ENCODE data around the gene RNF17. TPM values are rescaled to one million over a fixed set of nuclear protein-coding genes. Genes with fewer than 3 reads are reported as not detected.

Gene RNF17
- polyA plus RNA-seq, 4 donors, result 0.12 TPM; not detected in 3

GRCh38 chr13:24747248-24748060, 16.5 kb upstream of the RNF17 start:
- Histone ChIP-seq H3K27me3 (ENCODE audit: control insufficient read depth in 3 of 3, insufficient read depth in 3 of 3, low read length in 3 of 3) (peaks cover 14 to 40% (median 24%) of the 10 kb centered on the region in 3 donors), H3K27ac (ENCODE audit: low read depth in 1 of 3, low read length in 2 of 3) (no peak overlapping the region), H3K9me3 (ENCODE audit: control insufficient read depth in 2 of 2, insufficient read depth in 1 of 2, low read depth in 1 of 2, low read length in 1 of 2) (no peaks in the 10 kb centered on the region), H3K4me3 (ENCODE audit: low read depth in 1 of 3, low read length in 3 of 3) (peak overlapping the region in 2 of 3 donors; percentile 18 to 46), H3K36me3 (ENCODE audit: control insufficient read depth in 3 of 3, insufficient read depth in 2 of 3, low read depth in 1 of 3, low read length in 3 of 3) (no peaks in the 10 kb centered on the region), H3K4me1 (ENCODE audit: control insufficient read depth in 3 of 3, insufficient read depth in 2 of 3, low read depth in 1 of 3, low read length in 2 of 3) (no peaks in the 10 kb centered on the region)
- no peak for FAIRE-seq
- 1 to 2% (median 1%) methylated on average over 45 to 61 of the region's 61 CpGs for WGBS, 3 donors
- DNase-seq, result peak in 1 of 2 donors; percentile 24

DNA sequence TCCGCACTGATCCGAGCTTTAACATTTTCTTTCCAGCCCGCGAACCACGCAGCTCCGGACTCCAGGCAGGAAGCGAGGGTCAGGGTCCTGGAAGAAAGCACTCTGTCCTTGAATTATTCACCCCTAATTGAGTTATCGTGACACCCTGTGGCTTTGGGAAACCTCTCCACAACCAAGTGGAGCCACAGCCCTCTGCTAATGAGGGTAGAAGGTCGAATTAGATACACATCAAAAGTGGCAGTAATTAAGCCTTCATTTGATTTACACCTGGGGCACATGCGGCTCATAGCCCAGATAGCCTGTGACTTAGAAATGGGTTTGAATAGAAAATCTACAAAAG, 15.9 kb upstream of the RNF17 start:
- FAIRE-seq, result no peak
- no peak overlapping the region for H3K27ac ChIP-seq (ENCODE audit: low read depth in 1 of 3, low read length in 2 of 3)
- H3K27me3 ChIP-seq (ENCODE audit: control insufficient read depth in 3 of 3, insufficient read depth in 3 of 3, low read length in 3 of 3), result peaks cover 14 to 40% (median 24%) of the 10 kb centered on the region in 3 donors
- no peaks in the 10 kb centered on the region for H3K4me1 ChIP-seq (ENCODE audit: control insufficient read depth in 3 of 3, insufficient read depth in 2 of 3, low read depth in 1 of 3, low read length in 2 of 3)
- WGBS, 3 donors, result 2 to 6% (median 4%) methylated on average over 10 of the region's 10 CpGs
- H3K4me3 ChIP-seq (ENCODE audit: low read depth in 1 of 3, low read length in 3 of 3), result peak overlapping the region in 1 of 3 donors; percentile 18
- H3K9me3 ChIP-seq (ENCODE audit: control insufficient read depth in 2 of 2, insufficient read depth in 1 of 2, low read depth in 1 of 2, low read length in 1 of 2), result no peaks in the 10 kb centered on the region
- no peaks in the 10 kb centered on the region for H3K36me3 ChIP-seq (ENCODE audit: control insufficient read depth in 3 of 3, insufficient read depth in 2 of 3, low read depth in 1 of 3, low read length in 3 of 3)
- DNase-seq, result no peak

DNA sequence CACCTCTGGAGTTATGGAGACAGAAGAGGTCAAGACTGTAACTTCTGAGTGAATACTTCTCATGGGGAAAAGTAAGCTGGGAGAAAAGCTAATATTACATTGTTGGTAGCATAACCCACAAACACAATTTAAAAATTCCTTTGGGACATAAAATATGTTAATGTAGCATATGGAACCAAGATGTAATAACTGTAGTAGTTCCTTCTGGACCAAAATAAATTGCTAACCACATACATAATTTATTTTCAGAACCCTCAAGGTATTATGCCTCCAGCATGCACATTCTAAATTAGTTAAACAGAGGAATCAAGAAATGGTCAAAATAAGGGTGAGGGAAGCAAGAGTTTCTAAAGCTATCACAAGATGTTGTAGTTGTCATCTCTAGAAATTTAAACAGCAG, 4.8 kb upstream of the RNF17 start:
- FAIRE-seq (no peak), DNase-seq (no peak)
- no peak overlapping the region for H3K4me3 ChIP-seq (ENCODE audit: low read depth in 1 of 3, low read length in 3 of 3)
- no peaks in the 10 kb centered on the region for H3K36me3 ChIP-seq (ENCODE audit: control insufficient read depth in 3 of 3, insufficient read depth in 2 of 3, low read depth in 1 of 3, low read length in 3 of 3)
- peaks cover 0 to 2% (median 0%) of the 10 kb centered on the region in 3 donors for H3K27me3 ChIP-seq (ENCODE audit: control insufficient read depth in 3 of 3, insufficient read depth in 3 of 3, low read length in 3 of 3)
- peaks cover 0 to 3% of the 10 kb centered on the region in 2 donors for H3K9me3 ChIP-seq (ENCODE audit: control insufficient read depth in 2 of 2, insufficient read depth in 1 of 2, low read depth in 1 of 2, low read length in 1 of 2)
- H3K4me1 ChIP-seq (ENCODE audit: control insufficient read depth in 3 of 3, insufficient read depth in 2 of 3, low read depth in 1 of 3, low read length in 2 of 3), result no peaks in the 10 kb centered on the region
- no peak overlapping the region for H3K27ac ChIP-seq (ENCODE audit: low read depth in 1 of 3, low read length in 2 of 3)

GRCh38 chr13:24764276-24764630, 284 bp downstream of the RNF17 start:
- Histone ChIP-seq H3K4me1 (ENCODE audit: control insufficient read depth in 3 of 3, insufficient read depth in 2 of 3, low read depth in 1 of 3, low read length in 2 of 3) (no peaks in the 10 kb centered on the region), H3K36me3 (ENCODE audit: control insufficient read depth in 3 of 3, insufficient read depth in 2 of 3, low read depth in 1 of 3, low read length in 3 of 3) (no peaks in the 10 kb centered on the region), H3K9me3 (ENCODE audit: control insufficient read depth in 2 of 2, insufficient read depth in 1 of 2, low read depth in 1 of 2, low read length in 1 of 2) (peaks cover 0 to 3% of the 10 kb centered on the region in 2 donors), H3K27ac (ENCODE audit: low read depth in 1 of 3, low read length in 2 of 3) (no peak overlapping the region), H3K4me3 (ENCODE audit: low read depth in 1 of 3, low read length in 3 of 3) (no peak overlapping the region), H3K27me3 (ENCODE audit: control insufficient read depth in 3 of 3, insufficient read depth in 3 of 3, low read length in 3 of 3) (no peaks in the 10 kb centered on the region)
- no peak for DNase-seq
- 94 to 95% (median 94%) methylated on average over 12 to 15 of the region's 15 CpGs for WGBS, 3 donors
- no peak for FAIRE-seq

DNA sequence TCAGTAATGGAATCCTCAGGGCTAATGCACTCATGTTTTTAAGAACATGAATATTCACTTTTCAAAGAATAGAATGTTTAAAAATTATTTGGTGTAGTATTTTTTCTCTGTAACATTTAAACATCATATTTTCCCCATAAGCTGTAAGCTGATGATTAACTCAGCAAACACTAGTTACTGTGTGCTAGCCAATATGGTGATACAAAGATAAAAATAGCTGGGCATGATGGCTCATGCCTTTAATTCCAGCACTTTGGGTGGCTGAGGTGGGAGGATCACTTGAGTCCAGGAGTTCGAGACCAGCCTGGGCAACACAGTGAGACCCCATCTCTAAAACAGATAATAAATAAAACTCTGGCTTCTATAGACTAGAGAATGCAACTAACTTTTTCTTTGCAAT, 13.2 kb downstream of the RNF17 start:
- FAIRE-seq (no peak), DNase-seq (no peak)
- H3K27me3 ChIP-seq (ENCODE audit: control insufficient read depth in 3 of 3, insufficient read depth in 3 of 3, low read length in 3 of 3), result peaks cover 0 to 2% (median 0%) of the 10 kb centered on the region in 3 donors
- WGBS, 3 donors, result 74 to 93% (median 86%) methylated on average over 1 of the region's 1 CpG
- H3K9me3 ChIP-seq (ENCODE audit: control insufficient read depth in 2 of 2, insufficient read depth in 1 of 2, low read depth in 1 of 2, low read length in 1 of 2), result no peaks in the 10 kb centered on the region
- H3K4me1 ChIP-seq (ENCODE audit: control insufficient read depth in 3 of 3, insufficient read depth in 2 of 3, low read depth in 1 of 3, low read length in 2 of 3), result no peaks in the 10 kb centered on the region
- no peaks in the 10 kb centered on the region for H3K36me3 ChIP-seq (ENCODE audit: control insufficient read depth in 3 of 3, insufficient read depth in 2 of 3, low read depth in 1 of 3, low read length in 3 of 3)
- no peak overlapping the region for H3K27ac ChIP-seq (ENCODE audit: low read depth in 1 of 3, low read length in 2 of 3)
- H3K4me3 ChIP-seq (ENCODE audit: low read depth in 1 of 3, low read length in 3 of 3), result no peak overlapping the region

DNA sequence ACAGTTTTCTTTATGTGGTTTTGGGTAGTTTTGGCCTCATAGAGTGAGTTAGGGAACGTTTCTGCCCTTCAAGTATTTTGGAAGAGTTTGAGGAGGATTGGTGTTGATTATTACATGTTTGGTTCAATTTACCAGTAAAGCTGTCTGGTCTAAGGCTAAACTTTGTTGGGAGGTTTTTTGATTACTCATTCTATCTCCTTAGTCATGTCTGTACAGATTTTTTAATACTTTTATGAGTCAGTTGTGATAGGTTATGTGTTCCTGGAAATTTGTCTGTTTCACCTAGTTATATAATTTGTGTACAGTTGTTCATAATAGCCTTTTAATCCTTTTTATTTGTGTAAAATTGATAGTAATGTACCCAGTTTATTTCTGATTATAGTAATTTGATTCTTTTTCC, 20.4 kb downstream of the RNF17 start:
- H3K4me1 ChIP-seq (ENCODE audit: control insufficient read depth in 3 of 3, insufficient read depth in 2 of 3, low read depth in 1 of 3, low read length in 2 of 3), result no peaks in the 10 kb centered on the region
- H3K27ac ChIP-seq (ENCODE audit: low read depth in 1 of 3, low read length in 2 of 3), result no peak overlapping the region
- no peaks in the 10 kb centered on the region for H3K36me3 ChIP-seq (ENCODE audit: control insufficient read depth in 3 of 3, insufficient read depth in 2 of 3, low read depth in 1 of 3, low read length in 3 of 3)
- FAIRE-seq (no peak), DNase-seq (no peak)
- no peaks in the 10 kb centered on the region for H3K27me3 ChIP-seq (ENCODE audit: control insufficient read depth in 3 of 3, insufficient read depth in 3 of 3, low read length in 3 of 3)
- no peaks in the 10 kb centered on the region for H3K9me3 ChIP-seq (ENCODE audit: control insufficient read depth in 2 of 2, insufficient read depth in 1 of 2, low read depth in 1 of 2, low read length in 1 of 2)
- WGBS, 3 donors, result 29 to 54% (median 38%) methylated on average over 1 of the region's 1 CpG
- no peak overlapping the region for H3K4me3 ChIP-seq (ENCODE audit: low read depth in 1 of 3, low read length in 3 of 3)

GRCh38 chr13:24788538-24788937, 24.6 kb downstream of the RNF17 start:
- H3K4me1 ChIP-seq (ENCODE audit: control insufficient read depth in 3 of 3, insufficient read depth in 2 of 3, low read depth in 1 of 3, low read length in 2 of 3), result no peaks in the 10 kb centered on the region
- FAIRE-seq, result no peak

DNA sequence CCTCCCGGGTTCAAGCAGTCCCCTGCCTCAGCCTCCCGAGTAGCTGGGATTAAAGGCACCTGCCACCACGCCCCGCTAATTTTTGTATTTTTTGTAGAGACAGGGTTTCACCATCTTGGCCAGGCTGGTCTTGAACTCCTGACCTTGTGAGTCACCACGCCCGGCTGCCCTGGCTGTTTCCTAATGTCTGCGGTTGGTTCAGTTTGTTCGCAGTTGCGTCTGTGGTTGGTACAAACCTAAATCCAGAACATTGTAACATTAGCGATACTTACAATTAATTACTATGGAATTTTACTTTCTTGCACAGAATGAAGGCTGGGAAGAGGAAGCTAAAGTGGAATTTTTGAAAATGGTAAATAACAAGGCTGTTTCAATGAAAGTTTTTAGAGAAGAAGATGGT, 38.1 kb downstream of the RNF17 start:
- Histone ChIP-seq H3K4me1 (ENCODE audit: control insufficient read depth in 3 of 3, insufficient read depth in 2 of 3, low read depth in 1 of 3, low read length in 2 of 3) (no peaks in the 10 kb centered on the region), H3K4me3 (ENCODE audit: low read depth in 1 of 3, low read length in 3 of 3) (no peak overlapping the region), H3K27ac (ENCODE audit: low read depth in 1 of 3, low read length in 2 of 3) (no peak overlapping the region), H3K36me3 (ENCODE audit: control insufficient read depth in 3 of 3, insufficient read depth in 2 of 3, low read depth in 1 of 3, low read length in 3 of 3) (no peaks in the 10 kb centered on the region), H3K27me3 (ENCODE audit: control insufficient read depth in 3 of 3, insufficient read depth in 3 of 3, low read length in 3 of 3) (peaks cover 0 to 3% (median 0%) of the 10 kb centered on the region in 3 donors), H3K9me3 (ENCODE audit: control insufficient read depth in 2 of 2, insufficient read depth in 1 of 2, low read depth in 1 of 2, low read length in 1 of 2) (no peaks in the 10 kb centered on the region)
- 72 to 92% (median 80%) methylated on average over 10 of the region's 10 CpGs for WGBS, 3 donors
- FAIRE-seq (no peak), DNase-seq (no peak)

More at GRCh38 chr13:24788538-24788937, 24.6 kb downstream of the RNF17 start:
- H3K27me3 ChIP-seq (ENCODE audit: control insufficient read depth in 3 of 3, insufficient read depth in 3 of 3, low read length in 3 of 3), result no peaks in the 10 kb centered on the region
- H3K9me3 ChIP-seq (ENCODE audit: control insufficient read depth in 2 of 2, insufficient read depth in 1 of 2, low read depth in 1 of 2, low read length in 1 of 2), result no peaks in the 10 kb centered on the region
- H3K27ac ChIP-seq (ENCODE audit: low read depth in 1 of 3, low read length in 2 of 3), result no peak overlapping the region
- no peak for DNase-seq
- no peak overlapping the region for H3K4me3 ChIP-seq (ENCODE audit: low read depth in 1 of 3, low read length in 3 of 3)
- 51 to 65% (median 57%) methylated on average over 3 of the region's 3 CpGs for WGBS, 3 donors
- H3K36me3 ChIP-seq (ENCODE audit: control insufficient read depth in 3 of 3, insufficient read depth in 2 of 3, low read depth in 1 of 3, low read length in 3 of 3), result no peaks in the 10 kb centered on the region

- 65 to 75% (median 65%) methylated on average over 2 of the region's 2 CpGs for WGBS, 3 donors
- no peak for FAIRE-seq
Measured at GRCh38 chr13:24821207-24821606, 57.2 kb downstream of the RNF17 start.

More at GRCh38 chr13:24821207-24821606, 57.2 kb downstream of the RNF17 start:
- Histone ChIP-seq H3K9me3 (ENCODE audit: control insufficient read depth in 2 of 2, insufficient read depth in 1 of 2, low read depth in 1 of 2, low read length in 1 of 2) (no peaks in the 10 kb centered on the region), H3K4me1 (ENCODE audit: control insufficient read depth in 3 of 3, insufficient read depth in 2 of 3, low read depth in 1 of 3, low read length in 2 of 3) (no peaks in the 10 kb centered on the region), H3K36me3 (ENCODE audit: control insufficient read depth in 3 of 3, insufficient read depth in 2 of 3, low read depth in 1 of 3, low read length in 3 of 3) (no peaks in the 10 kb centered on the region), H3K27me3 (ENCODE audit: control insufficient read depth in 3 of 3, insufficient read depth in 3 of 3, low read length in 3 of 3) (no peaks in the 10 kb centered on the region), H3K27ac (ENCODE audit: low read depth in 1 of 3, low read length in 2 of 3) (no peak overlapping the region), H3K4me3 (ENCODE audit: low read depth in 1 of 3, low read length in 3 of 3) (no peak overlapping the region)
- no peak for DNase-seq

Data from small intestine (tissue), 7 donors.